HepG2 (cell line): ENCODE measurements around the gene NUP62. TPM values are rescaled to one million over a fixed set of nuclear protein-coding genes. Genes with fewer than 3 reads are reported as not detected.
A peak's percentile ranks its signal among the peaks of the same experiment; 100 is the strongest.

Source experiments
- CC2D1A ChIP-seq: sonication (generic); formaldehyde crosslinking; IDR thresholded peaks from 2 replicates; pipeline ENCODE4 v1.8.1; 2023; ENCODE audit warnings: mild to moderate bottlenecking, missing genetic modification reagents
- CENPX ChIP-seq: sonication (generic); formaldehyde crosslinking; IDR thresholded peaks from 2 replicates; pipeline ENCODE4 v1.9.0; 2021; ENCODE audit warnings: mild to moderate bottlenecking, missing genetic modification reagents, moderate library complexity
- ETS1 ChIP-seq: sonication (generic); formaldehyde crosslinking; IDR thresholded peaks from 2 replicates; pipeline ENCODE4 v1.4.0; 2020; ENCODE audit warnings: missing genetic modification reagents
- HOXD1 ChIP-seq: sonication (generic); formaldehyde crosslinking; IDR thresholded peaks from 2 replicates; pipeline ENCODE4 v1.5.0; 2020; ENCODE audit warnings: missing genetic modification reagents
- MED13 ChIP-seq: sonication (generic); formaldehyde crosslinking; IDR thresholded peaks from 2 replicates; pipeline ENCODE4 v1.5.0; 2020; ENCODE audit warnings: missing genetic modification reagents
- MTA3 ChIP-seq: sonication (generic); formaldehyde crosslinking; IDR thresholded peaks from 2 replicates; pipeline ENCODE4 v1.4.0; 2020; ENCODE audit warnings: missing genetic modification reagents
- NR1H2 ChIP-seq: sonication (generic); formaldehyde crosslinking; IDR thresholded peaks from 2 replicates; pipeline ENCODE4 v1.8.1; 2022; ENCODE audit warnings: low read depth, missing genetic modification reagents, borderline replicate concordance
- REPIN1 ChIP-seq: sonication (generic); formaldehyde crosslinking; IDR thresholded peaks from 2 replicates; pipeline ENCODE4 v1.8.0; 2022; ENCODE audit warnings: missing genetic modification reagents, low read depth, mild to moderate bottlenecking, borderline replicate concordance
- SOX6 ChIP-seq, 2 experiments: fragments of 450-650 bp in 1 of 2; sonication (generic) in 1 of 2; formaldehyde crosslinking in 1 of 2; IDR thresholded peaks; 2 replicates each; pipeline versions ENCODE4 v1.4.0 to v1.6.1; 2017 to 2020; ENCODE audit warnings: antibody characterized with exemption in 1 of 2, mild to moderate bottlenecking in 1 of 2, missing genetic modification reagents in 1 of 2
- THAP11 ChIP-seq: IDR thresholded peaks from 2 replicates; pipeline ENCODE4 v1.6.1; 2016; ENCODE audit warnings: missing biosample characterization, missing genetic modification reagents
- ZBTB40 ChIP-seq, 2 experiments: fragments of 450-650 bp in 1 of 2; sonication (generic) in 1 of 2; formaldehyde crosslinking in 1 of 2; IDR thresholded peaks; 2 replicates each; pipeline versions ENCODE4 v1.6.1 to v1.8.0; 2016 to 2022; ENCODE audit warnings: antibody characterized with exemption in 1 of 2, mild to moderate bottlenecking in 1 of 2, missing genetic modification reagents in 1 of 2
- ZBTB44 ChIP-seq: sonication (generic); formaldehyde crosslinking; IDR thresholded peaks from 2 replicates; pipeline ENCODE4 v1.4.0; 2020; ENCODE audit warnings: missing genetic modification reagents
- ZFAT ChIP-seq: sonication (generic); formaldehyde crosslinking; conservative IDR thresholded peaks from 2 replicates; pipeline ENCODE4 v1.8.1; 2023; ENCODE audit warnings: missing genetic modification reagents, inconsistent platforms
- ZFP82 ChIP-seq: sonication (generic); formaldehyde crosslinking; IDR thresholded peaks from 2 replicates; pipeline ENCODE4 v1.5.1; 2020; ENCODE audit warnings: mild to moderate bottlenecking, missing genetic modification reagents, borderline replicate concordance
- polyA plus RNA-seq, 8 experiments: library from polyadenylated mRNA; depleted of rRNA in 3 of 8; stranded (reverse) in 7 of 8; unstranded in 1 of 8; fragments of >200 nt; fragmentation: Illumina TruSeq in 4 of 8; extraction: Trizol in 4 of 8; gene quantifications; 2 replicates each; pipeline versions ENCODE4 v1.2.1 to v1.2.3, GENCODE V29; 2011 to 2016; ENCODE audit warnings: low read depth in 4 of 8, missing spikeins in 1 of 8, mixed read lengths in 1 of 8; ENCODE audit not compliant: insufficient read depth in 1 of 8
- total RNA-seq, 5 experiments: library from RNA; depleted of rRNA; stranded (reverse); fragments of >200 nt; fragmentation: Illumina TruSeq; extraction: Trizol; gene quantifications; 2 replicates each; pipeline ENCODE4 v1.2.3, GENCODE V29; 2016; ENCODE audit warnings: low read depth in 1 of 5

Gene NUP62
- total and polyA plus RNA-seq, 2 of the 13 experiments (the other 11 are each of a cell fraction or from before 2014, with no cell fraction given), result 16.5 to 41.5 TPM

- no peak for TF ChIP-seq MTA3
- no peak; the same call in 1 of the 2 replicates for TF ChIP-seq REPIN1 (CRISPR knock-in tag)
- TF ChIP-seq ZBTB44 (CRISPR knock-in tag), result no peak
- 0 out of 2 replicates have a peak, but pooled peaks have one; percentile 19 for TF ChIP-seq HOXD1
- no peak for TF ChIP-seq CC2D1A (CRISPR knock-in tag)
- TF ChIP-seq ZFP82 (CRISPR knock-in tag), result peak; percentile 10; the same call in 1 of the 2 replicates
- TF ChIP-seq ZBTB40 (IDR thresholded peaks at IDR 0.05), result no peak; the same call in 1 of the 2 replicates
- TF ChIP-seq ZBTB40 (CRISPR knock-in tag; IDR thresholded peaks at IDR 0.05), result peak; percentile 63; the same call in 1 of the 2 replicates
- no peak; the same call in 1 of the 2 replicates for TF ChIP-seq ETS1 (CRISPR knock-in tag)
- no peak for TF ChIP-seq ZFAT (CRISPR knock-in tag)
- TF ChIP-seq NR1H2 (CRISPR knock-in tag), result no peak
- peak; percentile 88 for TF ChIP-seq THAP11 (CRISPR knock-in tag)
- TF ChIP-seq CENPX (CRISPR knock-in tag), result no peak
- no peak; the same call in 1 of the 2 replicates for TF ChIP-seq MED13 (CRISPR knock-in tag)
- no peak for TF ChIP-seq SOX6 (IDR thresholded peaks at IDR 0.05)
- TF ChIP-seq SOX6 (CRISPR knock-in tag; IDR thresholded peaks at IDR 0.05), result no peak
Observed at GRCh38 chr19:49877020-49877878, 52.1 kb downstream of the NUP62 start, which contains the start of the genes AKT1S1 and TBC1D17 (continued).
